Measurements from ENCODE around the gene EEF2KMT.
"Not testable (repeated sequence)": the region's sequence is repeated elsewhere in the genome, so short reads cannot be mapped to it uniquely, and the experiment has no call there.

EEF2KMT gene, protein sequence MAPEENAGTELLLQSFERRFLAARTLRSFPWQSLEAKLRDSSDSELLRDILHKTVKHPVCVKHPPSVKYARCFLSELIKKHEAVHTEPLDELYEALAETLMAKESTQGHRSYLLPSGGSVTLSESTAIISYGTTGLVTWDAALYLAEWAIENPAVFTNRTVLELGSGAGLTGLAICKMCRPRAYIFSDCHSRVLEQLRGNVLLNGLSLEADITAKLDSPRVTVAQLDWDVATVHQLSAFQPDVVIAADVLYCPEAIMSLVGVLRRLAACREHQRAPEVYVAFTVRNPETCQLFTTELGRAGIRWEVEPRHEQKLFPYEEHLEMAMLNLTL

GRCh38 chr16:5097470-5098220 lies at the start of gene EEF2KMT:
TSS of gene EEF2KMT (minus strand) at chr16:5097795. CDS start at chr16:5097739, 56 bp downstream.
- DNase-seq (ENCODE audit: low spot score): peak; percentile 94

DNA sequence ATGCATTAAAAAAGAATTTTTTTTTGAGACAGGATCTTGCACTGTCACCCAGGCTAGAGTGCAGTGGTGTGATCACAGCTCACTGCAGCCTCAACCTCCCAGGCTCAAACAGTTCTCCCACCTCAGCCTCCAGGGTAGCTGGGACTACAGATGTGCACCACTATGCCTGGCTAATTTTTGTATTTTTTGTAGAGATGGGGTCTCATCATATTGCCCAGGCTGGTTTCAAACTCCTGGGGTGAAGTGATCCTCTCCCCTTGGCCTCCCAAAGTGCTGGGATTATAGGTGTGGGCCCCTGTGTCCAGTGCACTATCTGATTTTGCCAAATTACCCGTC lies 47.0 kb upstream of the EEF2KMT start:
- DNase-seq (ENCODE audit: low spot score): not testable (repeated sequence)

- DNase-seq (ENCODE audit: low spot score): no peak
Measured at GRCh38 chr16:5143761-5144620, 46.4 kb upstream of the EEF2KMT start.

DNA sequence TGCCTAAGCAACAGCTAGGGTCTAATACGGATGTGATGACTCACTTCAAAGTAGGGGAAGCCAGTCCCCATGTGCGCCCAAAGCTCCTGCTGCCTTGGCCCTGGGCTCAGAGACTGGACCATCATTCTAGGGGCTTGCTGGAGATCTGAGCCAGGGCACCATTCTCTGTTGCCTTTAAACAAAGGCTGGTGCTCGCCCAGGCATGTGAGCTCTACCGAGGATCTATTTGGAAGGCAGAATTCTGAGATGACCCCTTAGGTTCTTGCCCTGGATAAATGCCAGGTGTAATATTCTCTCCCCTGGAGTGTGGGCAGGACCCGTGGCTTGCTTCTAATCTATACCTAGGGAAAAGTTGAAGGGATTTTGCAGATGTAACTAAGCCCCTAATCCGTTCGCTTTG lies 42.6 kb upstream of the EEF2KMT start:
- not testable (repeated sequence) for DNase-seq (ENCODE audit: low spot score)

- not testable (repeated sequence) for DNase-seq (ENCODE audit: low spot score)
Measured at GRCh38 chr16:5134739-5135452, 37.3 kb upstream of the EEF2KMT start.

- DNase-seq (ENCODE audit: low spot score): not testable (repeated sequence)
Measured at GRCh38 chr16:5132915-5133600, 35.5 kb upstream of the EEF2KMT start.

GRCh38 chr16:5131467-5132004 lies 33.9 kb upstream of the EEF2KMT start:
- DNase-seq (ENCODE audit: low spot score): not testable (repeated sequence)

DNA sequence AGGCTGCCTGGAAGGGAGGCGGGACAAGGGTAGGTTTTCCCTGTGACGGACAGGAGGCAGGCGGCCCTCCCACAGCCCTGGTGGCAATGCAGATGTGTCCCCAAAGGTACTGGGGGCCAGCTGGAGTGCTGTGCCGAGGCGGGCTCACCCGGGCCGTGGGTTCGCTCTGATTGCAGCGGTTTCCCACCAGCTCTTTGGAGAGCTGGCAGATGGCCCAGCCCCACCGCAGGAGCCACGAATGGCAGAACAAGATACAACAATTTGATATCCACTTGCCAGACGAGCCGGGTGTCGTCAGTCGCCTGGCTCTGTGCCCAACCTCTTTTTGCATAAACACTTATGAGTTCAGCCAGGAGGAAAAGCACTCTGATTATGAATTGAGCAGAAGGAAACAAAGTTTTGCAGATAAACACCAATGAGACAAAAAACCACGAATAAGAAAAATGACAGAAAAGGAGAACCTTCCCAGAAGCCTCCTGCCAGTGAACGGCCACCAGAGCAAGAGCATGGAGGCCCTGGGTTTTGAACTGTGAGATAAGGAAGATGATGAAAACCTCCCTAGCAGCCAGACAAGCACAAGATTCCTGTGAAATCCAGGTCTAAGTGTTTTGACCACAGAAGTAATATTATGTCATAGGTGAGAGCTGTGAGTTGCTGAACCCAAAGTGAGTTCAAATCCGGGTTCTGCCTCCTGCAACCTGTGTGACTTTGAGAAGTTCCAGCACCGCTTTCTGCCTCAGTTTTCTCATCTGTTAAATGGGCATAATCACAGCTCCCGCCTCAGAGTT lies 19.9 kb upstream of the EEF2KMT start:
- DNase-seq (ENCODE audit: low spot score): peak; percentile 19

DNA sequence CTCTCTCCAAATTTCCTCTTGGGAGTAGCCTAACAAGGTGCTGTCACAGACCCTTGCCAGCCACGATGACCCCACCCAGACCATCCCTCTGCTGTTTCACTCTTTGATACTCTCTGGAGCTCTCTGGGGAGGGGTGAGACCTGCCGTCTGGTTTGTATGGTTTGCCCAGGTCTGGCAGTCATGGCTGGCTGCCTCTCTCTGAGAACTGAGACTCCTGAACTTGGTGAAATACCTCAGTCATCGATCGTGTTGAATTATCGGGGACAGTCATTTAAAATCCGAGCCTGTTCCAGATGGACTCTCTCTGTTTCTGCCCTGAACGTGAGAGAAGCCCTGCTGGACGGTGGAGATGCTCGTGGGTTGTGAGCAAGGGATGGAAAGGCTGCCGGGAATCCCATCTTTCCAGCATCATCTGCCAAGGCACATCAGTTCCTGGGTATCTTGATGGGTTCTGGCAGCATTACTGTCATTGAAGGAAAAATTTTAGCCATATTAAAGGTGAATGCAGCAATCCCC lies 19.2 kb upstream of the EEF2KMT start:
- DNase-seq (ENCODE audit: low spot score): not testable (repeated sequence)

GRCh38 chr16:5110933-5111332 lies 13.3 kb upstream of the EEF2KMT start:
- DNase-seq (ENCODE audit: low spot score): not testable (repeated sequence)

- DNase-seq (ENCODE audit: low spot score): no peak
Measured at GRCh38 chr16:5108505-5109158, 11.0 kb upstream of the EEF2KMT start.

DNA sequence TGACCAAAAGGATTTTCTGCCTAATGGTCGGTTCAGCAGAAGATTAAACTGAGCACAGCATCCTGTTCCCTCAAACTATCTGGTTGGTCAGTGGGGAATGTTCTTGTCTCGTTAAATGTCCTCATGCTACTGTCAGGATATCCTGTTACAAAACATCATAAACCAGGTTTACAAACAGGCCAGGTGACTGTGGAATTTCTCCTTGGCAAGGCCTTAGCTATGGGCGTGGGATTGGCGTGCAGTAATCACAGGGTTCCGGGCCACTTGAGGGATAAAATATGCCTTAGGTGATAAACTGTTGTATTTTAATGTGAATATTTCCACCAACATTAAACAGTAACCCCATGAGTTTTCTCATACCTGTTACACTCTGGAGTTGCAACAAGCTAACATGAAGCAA lies 7.4 kb upstream of the EEF2KMT start:
- DNase-seq (ENCODE audit: low spot score): not testable (repeated sequence)

DNA sequence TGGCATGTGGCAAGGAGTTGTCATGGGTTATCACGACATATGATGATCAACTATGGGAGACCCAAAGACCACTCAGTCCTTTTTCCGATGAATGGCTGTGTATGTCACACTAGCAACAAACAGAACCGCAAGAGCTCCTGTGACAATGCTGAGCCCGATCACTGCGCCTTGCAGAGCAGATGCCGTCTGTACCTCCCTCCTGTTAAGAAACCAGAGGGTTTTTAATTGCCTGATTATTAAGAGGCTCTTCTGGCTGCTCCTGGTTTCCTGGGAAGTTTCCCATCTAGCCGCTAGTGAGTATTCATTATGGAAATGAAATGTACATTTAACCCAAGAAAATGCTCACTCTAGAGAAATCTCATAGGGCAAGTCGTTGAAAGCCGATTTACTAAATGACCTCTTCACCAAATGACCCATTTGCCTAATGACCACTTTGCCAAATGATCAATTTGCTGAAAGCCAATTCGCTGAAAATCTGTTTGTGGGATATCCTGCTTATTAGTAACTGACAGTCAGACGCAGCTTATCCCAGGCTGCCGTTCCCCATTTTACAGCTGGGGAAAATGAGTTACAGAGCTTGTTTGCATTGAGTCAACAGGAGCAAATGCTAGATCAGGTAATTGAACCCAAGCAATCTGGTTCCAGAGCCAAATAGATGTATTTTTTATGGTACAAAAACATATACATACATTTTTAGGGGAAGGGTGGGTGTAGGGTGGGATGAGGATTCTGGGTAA lies 5.9 kb upstream of the EEF2KMT start:
- DNase-seq (ENCODE audit: low spot score): not testable (repeated sequence)

DNA sequence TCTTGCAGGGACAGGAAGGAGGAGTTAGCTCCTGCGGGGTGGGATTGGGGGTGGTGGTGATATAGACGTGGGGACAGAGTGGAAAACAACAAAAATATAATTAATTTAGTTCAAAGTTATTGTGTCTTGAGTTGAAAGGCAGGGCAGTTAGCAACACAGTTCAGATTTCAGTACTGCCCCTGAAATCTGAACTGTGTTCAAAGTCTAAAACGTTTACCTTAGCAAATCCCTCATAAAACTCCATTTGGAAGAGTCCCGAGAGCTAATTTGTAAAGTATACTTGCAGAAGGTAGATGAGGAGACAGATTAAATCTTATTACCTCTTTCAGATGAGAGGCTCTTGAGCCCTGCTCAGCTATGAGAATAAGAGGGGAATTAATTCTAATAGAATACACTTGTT lies 1.6 kb upstream of the EEF2KMT start:
- not testable (repeated sequence) for DNase-seq (ENCODE audit: low spot score)

DNA sequence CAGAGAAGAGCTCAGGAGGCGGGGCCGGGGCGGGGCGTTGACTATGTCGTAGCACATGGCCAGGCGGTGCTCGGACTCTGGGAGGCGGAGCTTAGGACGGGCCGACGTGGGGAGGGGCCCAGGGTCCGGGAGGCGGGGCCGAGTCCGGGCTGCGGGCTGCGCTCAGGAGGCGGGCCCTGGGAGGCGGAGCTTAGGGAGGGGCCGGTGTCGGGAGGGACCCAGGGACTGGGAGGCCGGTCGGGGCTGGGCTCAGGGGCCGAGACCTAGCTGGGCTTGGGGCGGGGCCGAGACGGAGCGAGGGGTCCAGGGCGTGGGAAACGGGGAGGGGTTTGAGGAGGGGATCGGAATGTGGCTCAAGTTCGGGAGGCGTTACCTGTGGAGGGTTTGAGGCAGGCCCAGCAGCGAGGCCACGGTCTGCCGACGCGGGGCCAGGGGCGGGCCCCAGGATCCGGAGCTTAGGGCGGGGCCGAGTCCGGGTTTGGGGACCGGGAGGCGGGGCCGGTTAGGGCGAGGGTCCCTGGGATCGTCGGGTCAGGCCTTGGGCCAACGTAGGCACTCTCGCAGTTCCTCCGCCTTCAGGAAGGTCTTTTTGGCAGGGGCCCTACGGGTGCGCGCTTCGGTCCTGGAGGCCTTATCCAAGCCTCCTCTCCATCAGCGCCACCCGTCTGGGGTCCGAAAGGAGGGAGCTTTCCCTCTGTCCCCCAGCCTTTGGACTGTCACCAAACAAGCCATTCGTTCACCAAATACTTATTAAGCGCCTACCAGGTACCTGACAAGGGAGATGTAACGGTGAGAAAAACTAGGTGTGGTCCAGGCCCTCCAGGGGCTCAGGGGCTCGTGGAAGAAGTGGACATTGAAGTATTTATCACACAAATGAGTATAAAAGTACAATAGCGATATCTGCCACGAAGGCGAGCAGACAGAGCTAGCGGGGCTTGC lies 895 bp upstream of the EEF2KMT start:
- DNase-seq (ENCODE audit: low spot score): peak; percentile 97

DNA sequence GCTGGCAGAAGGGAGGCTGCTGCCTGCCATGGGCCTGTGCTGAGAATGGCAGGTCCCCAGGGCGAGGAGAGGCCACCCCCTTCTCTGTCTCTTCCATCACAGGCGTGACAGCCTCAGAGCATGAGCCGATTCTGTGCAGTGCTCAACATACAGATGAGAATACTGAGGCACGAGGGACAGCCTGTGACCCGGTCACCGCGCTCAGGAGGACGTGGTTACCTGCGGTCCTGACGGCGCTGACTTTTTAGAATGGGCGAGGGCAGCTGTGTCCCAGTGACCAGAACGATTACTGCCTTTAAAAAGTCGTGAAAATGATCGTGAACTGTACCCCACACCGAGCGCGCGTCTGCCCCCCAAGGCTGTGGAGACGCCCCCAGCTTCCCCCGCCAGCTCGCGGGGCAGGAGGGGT lies 530 bp downstream of the EEF2KMT start:
- DNase-seq (ENCODE audit: low spot score): peak; percentile 26

DNA sequence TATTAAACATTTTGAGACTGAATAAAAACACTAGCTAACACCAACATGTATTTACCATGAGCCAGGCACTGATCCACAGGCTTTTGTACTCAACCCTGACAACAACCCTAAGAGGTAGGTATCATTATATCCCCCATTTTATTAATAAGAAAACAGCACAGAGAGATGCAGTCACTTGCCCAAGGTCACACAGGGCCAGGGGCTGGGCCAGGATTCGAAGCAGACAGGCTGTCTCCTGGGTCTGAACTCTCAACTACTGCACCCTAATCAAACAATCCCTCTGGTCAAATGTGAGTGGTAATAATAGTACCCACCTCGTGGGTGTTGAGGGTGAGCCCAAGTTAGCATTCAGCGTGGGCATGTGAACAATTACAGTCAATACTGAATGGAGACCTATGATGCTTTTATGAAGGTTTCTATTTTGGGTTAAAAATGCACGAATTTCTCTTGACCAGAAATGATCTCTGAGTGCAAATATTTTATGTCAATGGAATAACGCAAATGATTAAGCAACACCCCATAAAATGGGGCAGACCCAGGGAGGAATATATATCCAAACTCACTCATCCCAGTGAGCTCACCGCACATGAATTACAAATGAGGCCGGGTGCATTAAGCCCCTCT lies 1.0 kb downstream of the EEF2KMT start:
- DNase-seq (ENCODE audit: low spot score): not testable (repeated sequence)

Data from CD4-positive, alpha-beta T cell treated with Interleukin-2 at 100 ng/mL for 4 hours (primary cell).